Adrenal gland (tissue), 12 donors: Measurements from ENCODE around the gene FAM228A. TPM values are rescaled to one million over a fixed set of nuclear protein-coding genes. Genes with fewer than 3 reads are reported as not detected.

Experiments
- DNase-seq, 7 donors: peaks; one replicate each; pipeline ENCODE4 v3.0.0-alpha.2; 2019 to 2020
- H3K27ac ChIP-seq, 5 donors: fragments of 200-600 bp; sonication (generic) in 4 of 5; 1 replicate in 3 of 5; 2 replicates in 2 of 5; pipeline versions ENCODE4 v1.5.1 to v1.8.0; 2016 to 2020; ENCODE audit warnings: mild to moderate bottlenecking in 1 of 5
- H3K27me3 ChIP-seq: fragments of 200-600 bp; 2 replicates; pipeline ENCODE4 v1.8.0; 2021
- H3K36me3 ChIP-seq, 2 donors: fragments of 200-600 bp; replicated peaks in 1 of 2; 1 replicate in 1 of 2; 2 replicates in 1 of 2; pipeline versions ENCODE4 v1.5.1 to v1.8.0; 2018 to 2022
- H3K4me1 ChIP-seq, 2 donors: fragments of 200-600 bp; replicated peaks in 1 of 2; 1 replicate in 1 of 2; 2 replicates in 1 of 2; pipeline versions ENCODE4 v1.5.1 to v1.8.0; 2018 to 2021
- H3K4me3 ChIP-seq, 4 donors: fragments of 200-600 bp; sonication (generic) in 3 of 4; one replicate each; pipeline ENCODE4 v1.5.1; 2016 to 2018
- H3K9me3 ChIP-seq, 3 donors: fragments of 200-600 bp; sonication (generic) in 1 of 3; replicated peaks in 1 of 3; 1 replicate in 2 of 3; 2 replicates in 1 of 3; pipeline versions ENCODE4 v1.5.1 to v1.8.0; 2016 to 2021
- POLR2A ChIP-seq, 2 donors: fragments of 450-650 bp; IDR thresholded peaks; one replicate each; pipeline ENCODE4 v1.6.1; 2017; ENCODE audit warnings: antibody characterized with exemption in 2 of 2, mild to moderate bottlenecking in 2 of 2, moderate library complexity in 1 of 2
- WGBS, 4 donors: extraction: QIAGEN DNeasy Blood & Tissue Kit in 2 of 4; methylation state at CpG; one replicate each; pipeline versions ENCODE4 v1.1.5 to v1.1.7; 2013 to 2017; 5-methylcytosine and 5-hydroxymethylcytosine counted together
- intact Hi-C, 2 donors: fragments of 100-400 bp; cut with DNase I; formaldehyde crosslinking; loops; one replicate each; pipeline versions ENCODE4 v1.14.1 to v1.15.0; 2022 to 2023
- polyA plus RNA-seq, 3 donors: library from polyadenylated mRNA; stranded (reverse); fragments of 200-250 nt in 2 of 3; fragments of 350-450 nt in 1 of 3; fragmentation: Illumina TruSeq in 1 of 3; extraction: RNeasy Lipid Tissue Mini Kit (QIAGEN cat#74804) in 1 of 3; gene quantifications; one replicate each; pipeline ENCODE4 v1.2.3, GENCODE V29; 2013 to 2014
- total RNA-seq, 9 donors: library from RNA; depleted of rRNA in 4 of 9; stranded (reverse); fragments of >200 nt in 4 of 9; fragments of 120-200 nt in 1 of 9; fragmentation: NEBNext Ultra II Directional in 1 of 9; extraction: Animal tissue kit (Norgen Biotek cat#: 25700) in 1 of 9; gene quantifications; one replicate each; pipeline versions ENCODE4 v1.1.0 to v1.2.4, GENCODE V29; 2013 to 2023
- TF ChIP-seq, protein P1 (sequence below), 6 experiments: fragments of 450-650 bp in 4 of 6; fragments of 200-600 bp in 2 of 6; sonication (generic) in 1 of 6; IDR thresholded peaks; 1 replicate in 5 of 6; 2 replicates in 1 of 6; pipeline versions ENCODE4 v1.5.1 to v1.8.0; 2016 to 2021; ENCODE audit warnings: antibody characterized with exemption in 6 of 6, mild to moderate bottlenecking in 2 of 6, moderate library complexity in 1 of 6
- donor health status: healthy with polysubstance abuse.
- donor health status: Bipolar disorder and iron deficiency.
- donor health status: DM: yes; HTN: yes; CAD: no.
- donor health status: DM: no; HTN: no; CAD: no.
- donor health status: DM: no; HTN: no; CAD: no.
- donor health status: DM: yes; HTN: yes; CAD: no.

The FAM228A gene
- total and polyA plus RNA-seq, 12 donors, result 0.28 to 2.4 (median 0.72) TPM

DNA sequence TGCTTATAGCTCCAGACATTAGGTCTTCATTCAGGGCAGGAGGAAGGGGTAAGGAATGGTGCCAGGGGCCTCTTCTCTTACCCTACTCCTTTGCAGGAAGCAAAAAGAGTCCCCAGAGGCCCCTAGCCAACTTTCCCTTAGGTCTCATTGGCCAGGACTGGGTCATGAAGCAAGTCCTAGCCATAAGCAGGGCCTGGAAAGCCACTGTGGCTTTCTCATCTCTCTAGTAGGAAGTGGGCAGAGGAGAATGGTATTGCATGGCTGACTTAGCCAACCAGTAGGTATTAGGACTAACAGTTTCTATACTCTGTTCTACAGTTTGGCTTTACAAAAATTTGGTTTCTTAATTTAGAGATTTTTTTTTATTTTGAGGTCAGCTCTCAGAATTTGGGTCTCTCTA, 4.8 kb downstream of the FAM228A start:
- no peak for DNase-seq
- Histone ChIP-seq H3K27ac (no peak overlapping the region), H3K4me3 (no peak overlapping the region), H3K9me3 (no peaks in the 10 kb centered on the region), H3K36me3 (no peaks in the 10 kb centered on the region), H3K27me3 (no peaks in the 10 kb centered on the region), H3K4me1 (no peaks in the 10 kb centered on the region)
- intact Hi-C loops, result no loop called here
- TF ChIP-seq, protein P1, sequence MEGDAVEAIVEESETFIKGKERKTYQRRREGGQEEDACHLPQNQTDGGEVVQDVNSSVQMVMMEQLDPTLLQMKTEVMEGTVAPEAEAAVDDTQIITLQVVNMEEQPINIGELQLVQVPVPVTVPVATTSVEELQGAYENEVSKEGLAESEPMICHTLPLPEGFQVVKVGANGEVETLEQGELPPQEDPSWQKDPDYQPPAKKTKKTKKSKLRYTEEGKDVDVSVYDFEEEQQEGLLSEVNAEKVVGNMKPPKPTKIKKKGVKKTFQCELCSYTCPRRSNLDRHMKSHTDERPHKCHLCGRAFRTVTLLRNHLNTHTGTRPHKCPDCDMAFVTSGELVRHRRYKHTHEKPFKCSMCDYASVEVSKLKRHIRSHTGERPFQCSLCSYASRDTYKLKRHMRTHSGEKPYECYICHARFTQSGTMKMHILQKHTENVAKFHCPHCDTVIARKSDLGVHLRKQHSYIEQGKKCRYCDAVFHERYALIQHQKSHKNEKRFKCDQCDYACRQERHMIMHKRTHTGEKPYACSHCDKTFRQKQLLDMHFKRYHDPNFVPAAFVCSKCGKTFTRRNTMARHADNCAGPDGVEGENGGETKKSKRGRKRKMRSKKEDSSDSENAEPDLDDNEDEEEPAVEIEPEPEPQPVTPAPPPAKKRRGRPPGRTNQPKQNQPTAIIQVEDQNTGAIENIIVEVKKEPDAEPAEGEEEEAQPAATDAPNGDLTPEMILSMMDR (IDR thresholded peaks at IDR 0.05), result no peak
- no peak for TF ChIP-seq POLR2A (IDR thresholded peaks at IDR 0.05)

GRCh38 chr2:24181849-24182248, 7.0 kb downstream of the FAM228A start:
- H3K36me3 ChIP-seq, result no peaks in the 10 kb centered on the region
- no peak overlapping the region for H3K27ac ChIP-seq
- TF ChIP-seq, protein P1 (IDR thresholded peaks at IDR 0.05), result no peak
- no peak for TF ChIP-seq POLR2A (IDR thresholded peaks at IDR 0.05)
- 80 to 86% (median 83%) methylated on average over 6 of the region's 6 CpGs for WGBS, 4 donors
- H3K27me3 ChIP-seq, result no peaks in the 10 kb centered on the region
- intact Hi-C loops, result no loop called here
- no peaks in the 10 kb centered on the region for H3K9me3 ChIP-seq
- H3K4me3 ChIP-seq, result no peak overlapping the region
- H3K4me1 ChIP-seq, result no peaks in the 10 kb centered on the region
- no peak for DNase-seq

- 94 to 99% (median 96%) methylated on average over 5 to 7 of the region's 7 CpGs for WGBS, 4 donors
- Histone ChIP-seq H3K4me1 (no peaks in the 10 kb centered on the region), H3K9me3 (no peaks in the 10 kb centered on the region), H3K4me3 (no peak overlapping the region), H3K36me3 (no peaks in the 10 kb centered on the region), H3K27ac (no peak overlapping the region), H3K27me3 (no peaks in the 10 kb centered on the region)
- TF ChIP-seq POLR2A (IDR thresholded peaks at IDR 0.05), result no peak
- TF ChIP-seq, protein P1 (IDR thresholded peaks at IDR 0.05), result no peak
- intact Hi-C loops, result no loop called here
- no peak for DNase-seq
These were observed 7.7 kb downstream of the FAM228A start for GRCh38 chr2:24182507-24182906.

- Histone ChIP-seq H3K27ac (no peak overlapping the region), H3K9me3 (no peaks in the 10 kb centered on the region), H3K4me1 (no peaks in the 10 kb centered on the region), H3K27me3 (no peaks in the 10 kb centered on the region), H3K36me3 (no peaks in the 10 kb centered on the region), H3K4me3 (no peak overlapping the region)
- WGBS, 4 donors, result 80 to 90% (median 82%) methylated on average over 6 of the region's 6 CpGs
- DNase-seq, result no peak
- intact Hi-C loops, result no loop called here
- no peak for TF ChIP-seq POLR2A (IDR thresholded peaks at IDR 0.05)
- TF ChIP-seq, protein P1 (IDR thresholded peaks at IDR 0.05), result no peak
These were observed 8.7 kb downstream of the FAM228A start for GRCh38 chr2:24183366-24184069.
